Cortex of kidney (tissue), 1 donor: ENCODE data around the gene CPA5.

ENCODE experiments used
- DNase-seq: peaks from one replicate; lab custom pipeline; 2025; lab: John Stamatoyannopoulos, UW

The CPA5 gene

GRCh38 chr7:130332259-130333053, 12.2 kb upstream of the CPA5 start:
- DNase-seq: no peak

GRCh38 chr7:130333832-130334231, 10.8 kb upstream of the CPA5 start:
- DNase-seq: no peak

GRCh38 chr7:130334274-130334673, 10.3 kb upstream of the CPA5 start:
- no peak for DNase-seq

DNA sequence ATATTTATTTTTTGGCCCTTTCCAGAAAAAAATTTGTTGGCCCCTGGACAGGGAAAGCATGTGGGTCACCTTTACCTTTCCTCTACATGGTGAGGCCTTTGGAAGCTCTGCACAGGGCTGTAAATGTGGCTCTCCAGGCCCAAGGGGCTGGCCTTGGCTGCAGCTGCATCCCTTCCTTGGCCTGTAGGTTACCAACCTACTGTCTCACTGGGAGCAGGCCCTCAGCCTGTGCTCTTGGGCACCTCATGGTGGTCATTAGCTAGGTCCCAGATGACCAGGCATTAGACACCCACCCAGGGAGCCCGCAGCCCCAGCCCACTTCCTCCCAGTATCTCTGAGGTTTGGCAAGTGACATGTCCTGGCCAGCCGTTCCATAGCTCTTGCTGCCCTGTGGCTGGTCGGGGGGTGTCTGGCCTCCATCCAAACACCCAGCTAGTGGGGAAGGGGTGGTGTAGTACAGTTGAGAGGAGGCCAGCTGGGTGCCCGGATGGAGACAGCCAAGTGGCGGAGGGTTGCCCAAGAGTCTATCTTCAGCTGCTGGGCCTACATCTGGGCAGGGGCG, 7.1 kb upstream of the CPA5 start:
- DNase-seq: no peak

DNA sequence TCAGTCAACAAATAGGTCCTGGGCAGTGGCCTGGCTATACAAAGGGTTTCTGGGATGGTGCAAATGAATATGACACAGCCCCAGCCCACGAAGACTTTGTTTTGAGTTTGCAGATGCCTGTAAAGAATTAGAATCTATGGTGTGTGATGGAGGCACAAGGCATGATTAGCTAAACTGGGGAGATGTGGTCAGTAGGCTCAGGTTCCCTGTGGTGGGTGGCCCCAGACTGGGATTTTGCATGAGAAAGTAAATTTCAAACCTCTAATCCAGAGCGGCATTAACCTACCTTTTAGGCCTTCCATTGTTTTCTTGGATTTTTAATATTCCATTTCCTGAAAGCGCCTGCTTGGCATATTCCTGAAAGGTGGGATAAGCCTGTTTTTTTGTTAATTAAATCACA, 6.4 kb upstream of the CPA5 start:
- no peak for DNase-seq

GRCh38 chr7:130341882-130342281, 2.7 kb upstream of the CPA5 start:
- DNase-seq: no peak

GRCh38 chr7:130342701-130343380, 1.8 kb upstream of the CPA5 start:
- no peak for DNase-seq

DNA sequence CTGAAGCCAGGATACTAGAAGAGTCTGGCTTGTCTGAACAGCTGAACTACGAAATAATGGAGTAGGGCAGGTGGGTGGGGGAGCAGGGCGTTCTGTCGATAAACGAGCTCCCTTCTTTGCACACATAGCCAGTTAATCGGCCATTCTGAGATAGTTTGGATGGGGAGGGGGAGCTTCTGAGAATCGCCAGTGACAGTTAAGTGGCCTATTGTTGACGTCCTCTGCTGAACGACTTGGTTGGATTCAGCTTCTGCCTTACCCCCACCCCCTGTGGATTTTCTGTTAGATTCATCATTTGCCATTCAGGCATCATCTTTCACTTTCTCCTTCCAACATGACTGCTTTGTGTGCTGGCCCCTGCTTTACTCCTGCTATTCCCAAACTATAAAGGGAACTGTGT, 520 bp downstream of the CPA5 start:
- no peak for DNase-seq

DNA sequence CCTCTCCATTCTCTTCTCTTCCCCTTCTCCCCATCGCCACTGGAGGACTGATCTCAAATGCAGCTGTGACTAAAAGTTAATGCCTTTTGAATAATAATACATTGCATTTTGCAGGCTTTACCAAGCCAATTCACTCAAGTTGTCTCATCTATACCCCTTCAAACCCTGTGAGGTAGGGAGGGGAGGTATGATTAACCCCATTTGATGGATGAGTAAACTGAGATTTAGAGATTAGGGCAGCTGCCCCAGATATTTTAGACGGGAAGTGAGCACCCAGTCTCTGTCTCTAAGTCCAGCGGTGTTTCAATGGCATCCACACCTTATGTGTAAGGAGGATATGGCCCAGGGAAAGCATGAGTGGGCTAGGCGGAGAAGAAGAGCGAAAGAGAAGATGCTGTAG, 1.1 kb downstream of the CPA5 start:
- DNase-seq: no peak

GRCh38 chr7:130346177-130346905, 1.7 kb downstream of the CPA5 start:
- DNase-seq: no peak

DNA sequence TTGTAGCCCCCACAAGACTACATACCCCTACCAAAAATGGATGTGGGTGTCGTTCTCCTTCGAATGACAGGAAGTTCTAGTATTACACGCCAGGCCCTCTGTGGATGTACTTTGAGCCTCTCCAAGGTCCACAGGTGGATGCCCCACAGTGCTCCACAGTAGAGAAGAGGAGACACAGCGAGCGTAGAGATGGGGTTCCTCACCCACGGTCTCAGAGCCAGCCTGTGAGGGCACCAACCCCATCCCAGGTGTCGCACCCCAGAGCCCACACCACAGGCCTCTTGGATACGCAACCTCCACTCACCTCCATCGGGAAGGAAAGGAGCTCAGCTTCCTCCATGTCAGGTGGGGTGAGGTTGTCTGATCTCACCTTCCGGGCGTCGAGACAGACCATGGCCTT, 2.3 kb downstream of the CPA5 start:
- no peak for DNase-seq

DNA sequence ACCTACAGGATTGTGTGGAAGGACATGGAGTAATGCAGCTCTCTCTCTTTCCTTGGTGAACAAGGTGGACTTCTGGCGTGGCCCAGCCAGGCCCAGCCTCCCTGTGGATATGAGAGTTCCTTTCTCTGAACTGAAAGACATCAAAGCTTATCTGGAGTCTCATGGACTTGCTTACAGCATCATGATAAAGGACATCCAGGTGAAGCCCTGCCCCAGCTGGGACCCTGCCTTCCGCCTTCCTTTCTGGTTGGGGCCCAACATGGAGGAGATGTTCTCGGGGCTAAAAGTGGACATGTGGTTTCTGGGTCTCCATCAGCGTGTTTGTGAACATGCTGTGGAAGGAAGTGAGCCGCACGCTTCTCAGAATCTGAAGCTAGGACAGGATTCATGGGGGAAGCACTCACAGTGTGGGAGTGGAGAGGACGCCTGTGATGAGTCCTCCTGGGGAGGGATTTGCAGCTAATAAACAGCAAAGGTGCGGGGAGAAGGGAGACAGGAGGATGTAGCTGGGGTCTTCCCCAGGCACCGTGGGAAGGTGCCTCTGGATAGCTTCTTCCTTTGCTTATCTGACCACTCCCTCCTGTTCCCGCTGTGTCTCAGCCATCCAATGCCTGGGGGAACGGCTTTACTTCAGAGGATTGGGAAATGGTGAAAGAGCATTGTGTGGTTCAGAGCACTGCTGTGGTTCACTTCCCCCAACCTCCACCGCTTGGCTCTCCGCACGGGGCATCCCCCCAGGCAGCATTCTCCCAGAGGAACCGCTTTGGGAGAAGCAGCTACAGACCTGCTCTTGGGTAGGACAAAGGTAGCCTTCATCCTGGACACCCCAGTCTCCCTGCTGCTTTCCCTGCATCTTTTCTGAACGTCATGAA, 5.5 kb downstream of the CPA5 start:
- DNase-seq: no peak

DNA sequence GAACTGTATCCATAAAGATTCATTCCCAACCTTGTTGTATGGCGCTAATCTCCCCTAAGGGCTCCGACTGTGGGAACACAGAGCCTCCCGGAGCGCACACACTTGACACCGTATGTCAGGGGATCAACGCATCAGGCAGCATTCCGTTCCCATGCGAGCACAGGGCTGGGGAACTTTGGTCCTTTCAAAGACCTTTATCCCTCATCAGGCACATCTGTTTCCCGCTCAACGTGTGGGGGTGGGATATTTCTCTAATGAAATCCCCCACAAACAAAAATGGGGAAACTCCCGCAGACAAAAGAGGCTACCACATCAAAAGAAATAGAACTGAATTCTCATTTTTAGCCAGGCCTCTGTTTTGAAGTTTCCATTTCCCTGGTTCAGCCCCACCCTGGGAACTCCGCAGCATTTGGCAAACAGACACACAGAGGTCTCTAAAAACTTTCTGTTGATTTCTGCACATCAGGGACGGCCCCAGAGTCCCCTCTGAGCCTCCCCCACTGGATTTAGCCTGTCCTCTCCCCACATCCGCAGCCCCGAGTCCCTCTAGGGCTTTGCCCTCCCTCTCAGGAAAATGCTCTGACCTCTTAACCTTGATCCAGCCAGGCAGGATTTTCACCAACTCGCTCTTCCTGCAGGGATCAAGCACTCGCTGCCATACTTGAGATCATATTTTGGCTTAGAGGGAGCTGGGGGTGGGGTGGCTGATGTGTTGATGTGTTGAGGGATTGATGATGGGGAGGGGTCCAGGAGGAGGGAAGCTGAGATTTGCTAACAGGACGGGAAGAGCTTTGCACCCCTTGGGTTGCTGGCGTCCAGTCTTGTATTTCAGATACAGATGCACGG, 6.6 kb downstream of the CPA5 start:
- DNase-seq: no peak

- no peak for DNase-seq
Observed at GRCh38 chr7:130351791-130352090, 7.1 kb downstream of the CPA5 start.

GRCh38 chr7:130352194-130353074, 7.8 kb downstream of the CPA5 start:
- DNase-seq: no peak

DNA sequence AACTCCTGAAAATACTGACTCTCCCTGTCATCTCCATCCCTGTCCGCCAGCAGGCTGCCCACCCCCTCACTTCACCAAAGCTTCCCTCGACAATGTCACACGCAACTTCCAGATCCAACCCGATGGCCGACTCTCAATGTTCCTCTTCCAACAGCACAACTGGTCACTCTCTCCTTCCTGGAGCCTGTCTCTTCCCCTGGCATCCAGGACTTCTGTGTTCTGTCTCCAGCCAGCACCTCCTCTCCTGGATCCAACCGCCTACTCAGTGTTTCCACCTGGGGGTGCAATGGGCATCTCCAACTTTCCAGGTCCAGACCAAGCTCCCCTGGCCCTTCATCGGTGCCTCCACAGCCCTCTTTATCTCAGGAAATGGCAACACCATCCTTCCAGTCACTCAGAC, 8.6 kb downstream of the CPA5 start:
- DNase-seq: no peak

- DNase-seq: no peak
Observed at GRCh38 chr7:130356121-130356875, 11.7 kb downstream of the CPA5 start.

DNA sequence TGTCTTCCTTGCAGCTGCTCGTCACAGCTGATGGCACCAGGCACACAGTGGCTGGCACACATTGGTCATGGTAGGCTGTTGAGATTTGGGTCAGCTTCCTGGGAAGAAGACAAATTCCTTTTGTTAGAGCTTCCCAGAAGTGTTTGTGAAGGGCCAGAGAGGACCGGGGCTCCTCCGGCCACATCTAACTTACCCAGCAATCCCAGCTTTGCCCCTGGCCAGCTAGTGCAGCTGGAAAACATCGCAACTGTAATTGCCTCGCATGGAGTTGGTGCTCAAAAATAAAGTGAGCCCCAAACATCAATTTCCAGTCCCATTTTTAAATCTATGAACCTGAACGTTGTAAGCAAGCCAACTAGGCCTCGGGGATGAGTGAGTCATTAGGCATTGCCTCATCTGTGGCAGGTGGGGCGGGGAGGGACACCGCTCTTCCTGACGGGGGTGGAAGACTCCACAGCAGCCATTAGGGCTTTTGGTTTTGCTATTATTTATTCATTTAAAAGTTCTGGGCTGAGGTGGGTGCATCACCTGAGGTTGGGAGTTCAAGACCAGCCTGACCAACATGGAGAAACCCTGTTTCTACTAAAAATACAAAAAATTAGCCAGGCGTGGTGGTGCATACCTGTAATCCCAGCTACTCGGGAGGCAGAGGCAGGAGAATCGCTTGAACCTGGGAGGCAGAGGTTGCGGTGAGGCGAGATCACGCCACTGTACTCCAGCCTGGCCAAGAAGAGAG, 12.4 kb downstream of the CPA5 start:
- DNase-seq: no peak

- DNase-seq: no peak
Observed at GRCh38 chr7:130358471-130358870, 13.9 kb downstream of the CPA5 start.
